ENCODE data around the gene SLC4A9. TPM values are rescaled to one million over a fixed set of nuclear protein-coding genes. Genes with fewer than 3 reads are reported as not detected.

The SLC4A9 gene
- total RNA-seq, 4 donors from 2014 or later = 0.12 TPM; not detected in 3

DNA sequence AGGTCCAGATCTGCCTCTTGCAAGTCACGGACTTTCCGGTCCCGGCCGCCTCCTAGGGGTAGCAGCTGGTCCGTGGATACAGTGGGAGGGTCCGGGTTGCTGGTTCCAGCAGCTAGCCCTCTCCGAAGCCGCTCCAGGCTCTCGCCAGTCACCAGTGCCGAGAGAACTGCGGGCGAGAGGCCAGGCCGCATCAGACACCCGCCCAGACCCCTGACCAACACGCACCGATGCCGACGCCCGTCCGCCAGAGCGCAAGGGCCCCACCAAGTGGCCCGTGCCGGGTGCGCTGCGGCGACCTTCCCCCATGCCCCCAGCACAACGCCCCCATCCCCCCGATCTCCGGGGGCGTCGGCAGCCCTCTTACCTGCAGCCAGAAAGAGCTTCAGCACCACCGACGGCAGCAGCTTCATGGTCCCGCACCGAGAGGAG, 14.1 kb upstream of the SLC4A9 start:
- Histone ChIP-seq H3K27me3 (no peaks in the 10 kb centered on the region), H3K9me3 (no peaks in the 10 kb centered on the region), H3K27ac (peak overlapping the region; percentile 84 to 88), H3K4me1 (peaks cover 0 to 3% of the 10 kb centered on the region in 2 donors), H3K36me3 (no peaks in the 10 kb centered on the region), H3K4me3 (peak overlapping the region; percentile 82 to 96)
- DNase-seq = peak; percentile 62 to 67
- TF ChIP-seq POLR2A (IDR thresholded peaks at IDR 0.05) = no peak
- TF ChIP-seq CTCF (IDR thresholded peaks at IDR 0.05) = peak in 3 of 4 experiments; percentile 47 to 50 (median 48)
- intact Hi-C loops (cut with DNase I; ENCODE audit: low total_unique reads) = loop anchor here (5.0 kb wide), 1 partner anchor 104 kb away; no protein-coding TSS in a partner anchor

DNA sequence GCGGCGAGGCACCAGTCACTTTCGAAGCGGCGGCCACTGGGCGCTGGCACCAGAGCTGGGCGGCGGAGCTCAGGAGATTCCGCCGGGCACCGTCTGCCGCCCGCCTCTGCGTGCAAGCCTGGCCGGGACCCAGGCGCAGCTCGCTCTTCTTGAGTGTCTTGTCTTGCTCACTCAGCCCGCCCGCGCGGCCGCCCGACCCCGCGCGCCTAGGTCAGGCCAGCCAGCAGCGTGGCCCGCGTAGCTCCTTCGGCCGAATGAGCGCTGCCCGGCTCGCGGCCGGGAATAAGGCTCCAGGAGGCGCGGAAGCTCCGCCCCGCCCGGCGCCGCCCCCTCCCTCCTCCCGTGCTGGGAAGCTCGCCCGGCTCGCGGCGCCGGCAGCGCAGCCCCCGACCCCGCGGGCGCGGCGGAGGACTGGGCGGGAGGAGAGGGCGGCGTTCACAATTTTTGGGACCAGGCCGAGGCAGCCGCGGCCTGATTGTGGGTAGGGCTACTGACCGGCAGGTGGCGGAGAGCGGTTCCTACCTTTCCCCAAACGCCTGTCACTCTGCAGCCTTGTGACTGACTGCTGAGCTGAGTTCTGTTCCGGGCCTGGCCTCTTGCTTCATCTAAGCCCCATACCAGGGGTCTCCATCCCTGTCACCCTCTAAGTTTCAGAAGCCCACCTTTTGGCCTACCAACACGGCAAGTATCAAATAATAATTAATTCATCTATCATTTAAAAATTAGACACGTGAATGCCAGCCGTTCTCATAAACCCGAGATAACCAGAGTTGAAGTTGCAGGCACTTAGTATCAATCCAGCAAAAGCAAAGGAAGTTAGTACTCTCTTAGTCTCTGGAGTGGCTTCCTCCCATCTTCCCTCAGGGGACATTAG, 13.4 kb upstream of the SLC4A9 start, which contains the start of gene HBEGF:
Gene HBEGF, minus strand, starts transcription at position 256 of the 874 bp plus-strand sequence. CDS start 275 bp downstream, outside the sequence.
- peak; percentile 11 to 59 (median 52) for TF ChIP-seq CTCF (IDR thresholded peaks at IDR 0.05)
- peak; percentile 95 to 96 for TF ChIP-seq POLR2A (IDR thresholded peaks at IDR 0.05)
- H3K4me1 ChIP-seq = peaks cover 0 to 3% of the 10 kb centered on the region in 2 donors
- H3K4me3 ChIP-seq = peak within 1 kb of the TSS; percentile 82 to 96
- no peaks in the 10 kb centered on the region for H3K27me3 ChIP-seq
- H3K36me3 ChIP-seq = no peaks in the 10 kb centered on the region
- H3K27ac ChIP-seq = peak within 1 kb of the TSS; percentile 84 to 88
- intact Hi-C loops (cut with DNase I; ENCODE audit: low total_unique reads) = loop anchor here (5.0 kb wide), 1 partner anchor 104 kb away; no protein-coding TSS in a partner anchor
- no peaks in the 10 kb centered on the region for H3K9me3 ChIP-seq
- DNase-seq = peak; percentile 80 to 84

DNA sequence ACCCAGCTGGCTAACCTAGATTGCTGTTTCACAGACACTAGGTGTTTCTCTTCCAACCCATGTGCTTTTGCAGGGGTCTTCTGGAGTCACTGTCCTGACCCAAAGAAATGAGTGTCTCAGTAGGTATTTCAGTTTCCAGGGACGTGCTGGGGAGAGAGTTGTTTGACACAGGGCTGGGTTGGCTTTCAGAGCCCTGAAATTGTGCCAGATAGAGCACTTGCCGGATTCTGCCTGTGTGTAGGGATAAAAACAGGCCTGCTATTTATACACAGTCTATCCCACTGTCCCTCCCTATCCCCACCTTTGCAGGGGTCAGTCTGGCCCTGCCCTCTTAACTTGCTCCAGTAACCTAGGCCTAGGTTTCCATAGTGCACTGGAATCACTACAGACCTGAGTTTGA, 12.6 kb upstream of the SLC4A9 start:
- Histone ChIP-seq H3K4me3 (no peak overlapping the region), H3K27ac (peak overlapping the region; percentile 84 to 88), H3K36me3 (no peaks in the 10 kb centered on the region), H3K9me3 (no peaks in the 10 kb centered on the region), H3K27me3 (no peaks in the 10 kb centered on the region), H3K4me1 (peaks cover 0 to 3% of the 10 kb centered on the region in 2 donors)
- TF ChIP-seq POLR2A (IDR thresholded peaks at IDR 0.05) (no peak), CTCF (IDR thresholded peaks at IDR 0.05) (no peak)
- no peak for DNase-seq
- intact Hi-C loops (cut with DNase I; ENCODE audit: low total_unique reads) = loop anchor here (5.0 kb wide), 1 partner anchor 105 kb away; no protein-coding TSS in a partner anchor

DNA sequence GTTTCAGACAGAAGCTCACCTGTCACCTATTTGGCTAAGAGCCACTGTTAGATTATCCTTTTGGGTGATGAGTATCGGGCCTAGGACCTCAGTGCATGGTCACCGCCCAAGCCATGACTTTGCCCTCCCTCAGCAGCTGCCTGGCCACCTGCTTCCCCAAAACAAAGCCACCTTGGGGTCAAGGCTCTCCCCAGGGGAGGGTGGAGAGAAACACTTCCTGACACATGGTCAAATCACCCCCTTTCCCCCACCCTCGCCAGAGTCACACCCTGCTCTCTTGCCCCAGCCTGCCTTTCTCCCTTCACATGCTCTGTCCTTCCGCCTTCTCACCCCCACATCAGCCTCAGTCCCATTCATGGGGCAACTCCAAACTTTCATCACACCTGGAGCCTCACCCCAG, 11.9 kb upstream of the SLC4A9 start:
- TF ChIP-seq POLR2A (IDR thresholded peaks at IDR 0.05) (no peak), CTCF (IDR thresholded peaks at IDR 0.05) (no peak)
- intact Hi-C loops (cut with DNase I; ENCODE audit: low total_unique reads) = loop anchor here (5.0 kb wide), 1 partner anchor 106 kb away; no protein-coding TSS in a partner anchor
- Histone ChIP-seq H3K27me3 (no peaks in the 10 kb centered on the region), H3K4me1 (peaks cover 0 to 3% of the 10 kb centered on the region in 2 donors), H3K4me3 (no peak overlapping the region), H3K36me3 (no peaks in the 10 kb centered on the region), H3K9me3 (no peaks in the 10 kb centered on the region), H3K27ac (no peak overlapping the region)
- DNase-seq = no peak

DNA sequence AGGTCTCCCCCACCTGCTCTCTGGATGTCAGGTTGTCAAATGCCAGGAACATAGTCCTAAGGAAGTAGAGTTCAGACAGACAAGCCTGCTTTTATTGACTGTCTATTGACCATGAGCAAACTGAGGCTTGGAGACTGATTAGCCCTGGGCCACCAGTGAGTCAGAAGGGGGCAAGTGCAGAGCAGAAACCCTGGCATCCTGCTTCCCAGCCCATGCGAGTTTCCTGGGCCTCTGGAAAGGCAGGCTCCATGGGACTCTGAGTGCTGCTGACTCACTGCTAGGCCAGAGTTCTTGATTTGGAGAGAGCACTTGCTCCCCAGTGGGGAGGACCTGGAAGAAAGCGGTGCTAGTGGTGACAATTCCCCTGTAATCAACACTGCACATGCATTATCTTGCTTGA, 10.8 kb upstream of the SLC4A9 start:
- Histone ChIP-seq H3K27ac (no peak overlapping the region), H3K36me3 (no peaks in the 10 kb centered on the region), H3K27me3 (no peaks in the 10 kb centered on the region), H3K4me1 (peaks cover 0 to 3% of the 10 kb centered on the region in 2 donors), H3K4me3 (no peak overlapping the region), H3K9me3 (no peaks in the 10 kb centered on the region)
- DNase-seq = no peak
- intact Hi-C loops (cut with DNase I; ENCODE audit: low total_unique reads) = loop anchor here (5.0 kb wide), 1 partner anchor 107 kb away; no protein-coding TSS in a partner anchor
- no peak for TF ChIP-seq CTCF (IDR thresholded peaks at IDR 0.05)
- TF ChIP-seq POLR2A (IDR thresholded peaks at IDR 0.05) = no peak
